Activated T-helper 9 cell treated with anti-CD3 and anti-CD28 coated beads, Interleukin-2, amount 50 U/mL, for 16 hours (primary cell): Measurements from ENCODE around the gene TMCC1.
"Not testable (repeated sequence)": the region's sequence is repeated elsewhere in the genome, so short reads cannot be mapped to it uniquely, and the experiment has no call there.

Experiments used
- DNase-seq: peaks from one replicate; pipeline ENCODE4 v3.0.0-alpha.2; 2020; ENCODE audit warnings: low read depth

TMCC1 gene

GRCh38 chr3:129676985-129677384 is 216.5 kb downstream of the TMCC1 start:
- no peak for DNase-seq

- not testable (repeated sequence) for DNase-seq
These were observed 218.8 kb downstream of the TMCC1 start for GRCh38 chr3:129674798-129675123.

GRCh38 chr3:129673897-129674797 is 219.4 kb downstream of the TMCC1 start:
- no peak for DNase-seq

- no peak for DNase-seq
These were observed 220.5 kb downstream of the TMCC1 start for GRCh38 chr3:129673012-129673411.

- DNase-seq: no peak
These were observed 221.1 kb downstream of the TMCC1 start for GRCh38 chr3:129672412-129672811.

- no peak for DNase-seq
These were observed 228.3 kb downstream of the TMCC1 start for GRCh38 chr3:129665024-129665768.

- no peak for DNase-seq
These were observed 229.4 kb downstream of the TMCC1 start for GRCh38 chr3:129663930-129664646.

GRCh38 chr3:129663045-129663446 is 230.5 kb downstream of the TMCC1 start:
- DNase-seq: no peak

GRCh38 chr3:129662191-129662608 is 231.3 kb downstream of the TMCC1 start:
- DNase-seq: no peak

- no peak for DNase-seq
These were observed 231.7 kb downstream of the TMCC1 start for GRCh38 chr3:129661766-129662165.

GRCh38 chr3:129658110-129658843 is 235.2 kb downstream of the TMCC1 start:
- no peak for DNase-seq

GRCh38 chr3:129657261-129658046 is 236.1 kb downstream of the TMCC1 start:
- DNase-seq: no peak

- DNase-seq: no peak
These were observed 236.8 kb downstream of the TMCC1 start for GRCh38 chr3:129656659-129657247.

- no peak for DNase-seq
These were observed 238.2 kb downstream of the TMCC1 start for GRCh38 chr3:129655291-129655700.

GRCh38 chr3:129654131-129654530 is 239.4 kb downstream of the TMCC1 start:
- no peak for DNase-seq

GRCh38 chr3:129653019-129653418 is 240.5 kb downstream of the TMCC1 start:
- no peak for DNase-seq

- DNase-seq: no peak
These were observed 241.9 kb downstream of the TMCC1 start for GRCh38 chr3:129651435-129652202.

- peak; percentile 12 for DNase-seq
These were observed 243.1 kb downstream of the TMCC1 start for GRCh38 chr3:129650256-129650872.

- DNase-seq: no peak
These were observed 245.1 kb downstream of the TMCC1 start for GRCh38 chr3:129648391-129648790.
